ENCODE data around the gene TBX10.
"Not testable (repeated sequence)": the region's sequence is repeated elsewhere in the genome, so short reads cannot be mapped to it uniquely, and the experiment has no call there.

TBX10 gene

DNA sequence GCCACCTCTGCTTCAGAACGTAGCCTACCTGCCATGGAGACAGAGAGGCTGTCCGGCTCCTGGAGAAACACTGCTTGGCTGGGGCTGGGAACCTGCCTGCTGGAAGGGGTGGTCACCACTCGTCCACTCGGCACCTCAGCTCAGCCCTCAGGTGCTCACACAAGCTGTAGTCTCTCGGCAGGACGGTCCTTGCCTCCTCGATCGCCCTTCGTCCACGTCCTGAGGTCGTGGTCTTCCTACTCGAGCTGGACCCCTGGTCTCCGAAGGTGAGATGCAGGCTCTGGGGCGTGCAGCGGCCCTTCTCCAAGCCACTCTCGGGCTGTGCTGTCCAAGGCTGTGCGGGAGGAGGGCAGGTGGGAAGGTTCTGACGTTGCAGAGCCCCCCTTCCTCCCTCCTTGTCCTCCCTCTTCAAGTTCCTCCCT is at the start of gene TBX10:
TSS of gene TBX10 (minus strand) at position 326 of the 422 bp plus-strand sequence. CDS start at position 35, 291 bp downstream.
- no peak for DNase-seq

DNA sequence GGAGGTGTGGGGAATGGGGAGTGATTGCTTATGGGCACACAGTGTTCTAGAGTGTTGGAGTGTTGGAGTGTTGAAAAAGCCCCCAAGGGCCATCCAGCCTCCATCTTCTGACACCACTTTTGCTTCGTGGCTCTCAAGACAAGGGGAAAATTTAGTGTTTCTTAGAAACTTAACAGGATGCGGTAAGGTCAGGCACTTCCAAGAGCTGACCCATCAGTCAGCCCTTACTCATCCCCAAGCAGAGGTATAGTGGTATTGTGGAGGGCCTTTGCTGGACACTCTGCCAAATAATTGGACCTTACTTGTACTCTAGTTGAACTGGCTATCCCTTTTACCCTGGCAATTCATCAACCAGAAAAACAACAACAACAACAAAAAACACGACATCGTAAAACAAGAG is 49.6 kb upstream of the TBX10 start:
- no peak for DNase-seq

DNA sequence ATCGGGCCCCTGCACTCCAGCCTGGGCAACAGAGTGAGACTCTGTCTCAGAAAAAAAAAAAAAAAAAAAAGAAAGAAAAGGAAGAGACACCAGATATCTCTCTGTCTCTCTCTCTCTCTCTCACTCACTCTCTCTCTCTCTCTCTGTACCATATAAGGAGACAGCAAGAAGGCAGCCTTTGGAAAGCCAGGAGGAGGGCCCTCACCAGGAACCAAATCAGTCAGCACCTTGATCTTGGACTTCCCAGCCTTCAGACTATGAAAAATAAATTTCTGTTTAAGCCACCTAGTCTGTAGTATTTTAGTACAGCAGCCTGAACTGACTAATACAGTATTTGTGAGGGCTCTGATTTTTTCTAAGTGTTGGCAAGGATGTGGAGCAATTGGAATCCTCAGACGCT is 48.4 kb upstream of the TBX10 start:
- no peak for DNase-seq

DNA sequence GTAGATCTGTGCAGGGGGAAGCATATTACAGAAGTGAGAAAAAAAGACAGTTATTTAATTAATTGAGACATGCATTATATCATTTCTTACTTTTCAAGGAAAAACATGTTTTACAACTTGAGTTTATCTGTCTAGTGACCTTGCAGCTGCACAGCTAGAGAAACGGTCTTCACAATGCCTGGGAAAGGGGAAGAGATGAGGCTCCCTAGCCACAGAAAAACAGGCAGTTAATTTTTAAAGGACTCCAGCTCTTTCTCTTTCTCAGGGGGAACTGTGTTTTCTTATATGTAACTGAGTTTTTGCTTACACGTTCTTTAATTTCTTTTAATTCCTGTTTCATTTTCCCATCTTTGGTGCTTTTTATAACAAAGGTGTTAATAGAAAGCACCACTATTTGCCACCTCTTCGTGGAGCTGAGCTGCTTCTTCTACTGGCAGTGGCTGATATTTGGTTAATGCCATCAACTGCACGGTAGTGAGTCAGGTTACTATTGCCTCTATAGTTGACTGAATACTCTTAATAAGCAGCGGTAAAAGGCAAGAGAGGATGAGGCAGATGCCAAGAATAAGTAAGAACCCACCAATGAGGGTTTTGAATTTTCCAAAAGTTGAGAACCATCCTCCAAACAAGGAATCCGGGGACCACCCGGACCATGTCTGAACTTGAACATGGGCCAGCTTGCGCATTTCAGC is 46.2 kb upstream of the TBX10 start:
- DNase-seq, result not testable (repeated sequence)

DNA sequence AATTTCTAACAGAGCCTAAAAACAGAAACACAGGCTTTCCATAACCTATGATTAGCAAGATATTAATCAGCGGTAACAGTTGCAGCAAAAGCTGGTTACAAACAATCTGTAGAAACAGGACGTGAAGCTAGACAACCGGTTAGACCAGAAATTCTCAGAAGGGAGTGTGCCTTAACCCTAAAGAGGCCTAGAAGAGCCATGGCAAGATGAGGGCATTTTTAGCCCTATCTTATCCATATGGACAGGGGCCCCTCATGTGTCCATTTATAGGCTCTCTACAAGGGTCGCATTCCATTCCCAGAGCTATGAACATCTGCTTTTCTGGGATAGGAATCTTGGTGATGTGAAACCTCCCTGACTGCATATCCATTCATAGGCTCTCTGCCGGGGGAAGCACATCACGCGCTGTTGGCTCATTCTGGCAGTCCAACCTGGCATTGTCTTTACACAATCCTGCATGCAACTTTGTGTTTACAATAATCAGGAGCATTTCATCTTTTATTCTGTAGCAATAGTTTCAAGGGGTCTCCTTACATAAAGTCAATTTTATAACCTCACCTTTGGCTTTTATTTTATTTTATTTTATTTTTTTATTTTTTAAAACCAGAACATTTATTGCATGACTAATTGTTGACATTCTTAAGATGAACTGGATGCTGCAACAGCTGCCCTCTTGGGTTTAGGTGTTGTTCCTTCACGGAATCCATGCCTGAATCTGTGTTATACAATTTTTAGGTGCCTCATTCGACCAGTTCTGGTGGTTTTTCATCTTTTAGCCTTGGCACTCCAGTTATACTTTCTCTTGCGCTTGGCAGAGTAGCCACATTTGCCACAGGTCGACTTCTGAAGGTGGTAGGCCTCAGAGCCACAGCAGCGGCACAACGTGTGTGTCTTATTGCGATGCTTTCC is 42.8 kb upstream of the TBX10 start:
- not testable (repeated sequence) for DNase-seq

DNA sequence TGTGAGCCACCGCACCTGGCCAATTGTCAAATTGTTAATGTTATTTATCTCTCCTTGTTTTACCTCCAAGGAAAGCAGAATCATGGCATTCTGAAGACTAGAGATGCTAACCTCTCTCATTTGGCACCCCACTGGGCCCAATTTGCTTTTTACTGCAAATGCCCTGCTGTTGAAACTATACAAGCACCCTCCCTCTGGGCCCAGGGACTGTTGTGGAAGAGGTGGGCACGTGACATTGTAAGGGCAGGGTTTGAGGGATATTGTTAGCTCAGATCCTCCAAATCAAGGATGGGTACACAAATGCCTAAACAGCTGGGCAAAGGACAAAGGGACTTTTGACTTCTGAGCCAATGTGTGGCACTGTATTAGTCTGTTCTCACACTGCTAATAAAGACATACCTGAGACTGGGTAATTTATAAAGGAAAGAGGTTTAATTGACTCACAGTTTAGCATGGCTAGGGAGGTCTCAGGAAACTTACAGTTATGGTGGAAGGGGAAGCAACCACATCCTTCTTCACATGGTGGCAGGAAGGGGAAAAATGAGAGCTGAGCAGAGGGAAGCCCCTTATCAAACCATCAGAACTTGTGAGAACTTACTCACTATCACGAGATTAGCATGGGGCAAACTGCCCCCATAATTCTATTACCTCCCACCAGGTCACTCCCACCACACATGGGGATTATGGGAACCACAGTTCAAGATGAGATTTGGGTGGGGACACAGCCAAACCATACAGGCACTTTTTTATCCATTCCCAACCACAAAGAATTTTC is 41.3 kb upstream of the TBX10 start:
- no peak for DNase-seq

DNA sequence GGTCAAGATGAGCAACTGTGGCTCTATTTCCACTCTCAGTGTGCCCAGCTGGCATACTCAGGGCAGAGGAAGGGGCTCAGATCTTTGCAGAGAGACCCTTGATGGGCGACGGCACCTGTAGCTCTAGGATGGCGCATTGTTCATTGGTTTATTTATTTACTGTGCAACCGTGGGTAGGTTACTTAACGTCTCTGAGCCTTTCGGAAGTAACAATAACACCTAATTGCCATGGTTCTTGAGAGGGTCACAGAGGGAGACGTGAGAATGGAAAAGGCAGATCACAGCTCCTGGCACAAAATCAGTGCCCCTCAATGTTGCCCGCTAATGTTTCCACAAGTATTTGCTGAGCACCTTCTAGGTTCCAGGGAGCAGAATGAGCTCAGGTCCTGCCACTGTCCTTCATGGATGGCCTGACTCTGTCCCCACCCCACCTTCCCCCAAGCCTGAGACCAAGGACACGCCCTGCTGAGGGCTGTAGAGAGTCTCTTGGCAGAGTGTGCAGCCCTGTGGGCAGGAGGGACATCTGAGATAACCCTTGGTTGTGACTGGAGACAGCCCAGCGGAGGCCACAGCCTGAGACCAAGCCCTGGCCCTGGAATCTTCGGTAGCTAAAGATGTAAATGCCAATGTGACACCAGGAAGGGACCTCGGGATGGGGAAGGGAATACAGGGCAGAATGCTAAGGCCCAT is 35.6 kb upstream of the TBX10 start:
- no peak for DNase-seq

DNA sequence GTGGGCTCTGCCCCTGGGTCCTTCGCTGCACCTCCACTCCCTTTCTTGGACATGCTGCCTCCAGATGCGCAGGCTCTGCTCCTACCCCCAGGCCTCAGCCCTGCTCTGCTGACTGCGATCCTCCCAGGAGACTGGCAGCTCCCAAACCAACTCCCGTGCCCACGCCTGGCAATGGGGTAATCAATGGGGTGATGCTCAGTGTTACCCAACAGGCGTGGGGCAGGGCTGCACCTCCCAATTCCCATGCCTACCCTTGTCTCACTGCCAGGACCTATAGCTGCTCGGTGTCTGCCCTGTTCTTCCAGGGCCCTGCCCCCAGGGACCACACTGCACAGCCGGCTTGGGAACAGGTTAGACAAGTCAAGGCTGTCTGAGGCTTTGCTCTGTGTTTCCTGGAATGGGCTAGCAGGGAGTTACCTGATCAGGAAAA is 34.9 kb upstream of the TBX10 start, which contains the start of gene ALDH3B2:
TSS of gene ALDH3B2 (minus strand) at position 182 of the 430 bp plus-strand sequence. CDS start 7,688 bp downstream, outside the sequence.
- DNase-seq, result no peak

DNA sequence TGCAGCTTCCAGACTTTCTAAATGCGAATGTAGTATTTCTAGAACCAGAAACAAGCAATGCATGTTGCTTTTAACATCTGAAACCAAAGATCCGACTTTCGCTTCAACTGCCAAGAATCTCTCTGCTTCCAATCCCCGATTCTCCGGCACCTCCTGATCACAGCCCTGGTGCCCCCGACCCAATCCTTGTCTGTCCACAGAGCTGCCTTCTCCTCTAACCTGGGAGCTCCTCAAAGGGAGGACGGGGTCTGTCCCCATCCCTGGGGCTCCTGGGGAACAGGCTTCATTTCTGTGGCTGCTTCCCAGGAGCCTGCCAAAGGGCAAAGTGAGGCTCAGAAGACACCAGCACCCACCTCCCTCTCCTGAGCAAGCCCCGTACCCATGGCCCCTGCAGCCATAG is 34.3 kb upstream of the TBX10 start:
- DNase-seq, result no peak

DNA sequence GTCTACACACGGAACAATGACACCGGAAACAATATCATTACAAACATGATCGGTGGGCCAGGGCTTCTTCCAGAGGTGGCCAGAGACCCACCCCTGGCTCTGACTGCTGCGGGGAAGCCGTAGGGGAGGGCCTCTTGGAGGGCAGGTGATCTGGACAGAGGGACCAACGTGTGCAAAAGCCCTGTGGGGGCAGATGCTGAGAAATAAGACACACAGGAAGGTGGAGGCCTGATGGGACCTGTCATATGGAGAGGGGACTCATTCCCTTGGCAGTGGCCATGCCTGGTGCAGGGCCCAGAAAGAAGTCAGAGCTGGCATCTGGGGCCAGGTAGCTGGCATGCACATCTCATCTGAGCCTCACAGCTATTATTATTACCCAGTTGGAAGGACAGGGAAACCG is 33.8 kb upstream of the TBX10 start:
- no peak for DNase-seq

DNA sequence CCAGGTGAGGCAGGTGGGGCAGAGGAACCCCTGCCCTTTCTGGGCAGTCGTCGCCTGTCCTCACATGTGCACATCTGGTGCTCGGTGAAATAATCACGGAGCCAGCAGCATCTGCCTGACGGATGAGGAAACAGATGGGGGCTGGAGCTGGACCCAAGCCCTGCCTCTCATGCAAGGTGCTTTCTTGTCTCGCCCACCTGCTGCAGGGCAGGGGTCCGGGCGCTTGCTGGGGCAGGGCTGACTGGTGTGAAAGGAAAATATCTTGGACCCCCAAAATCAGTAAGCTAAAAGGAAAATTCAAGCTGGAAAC is 31.6 kb upstream of the TBX10 start:
- DNase-seq, result no peak

DNA sequence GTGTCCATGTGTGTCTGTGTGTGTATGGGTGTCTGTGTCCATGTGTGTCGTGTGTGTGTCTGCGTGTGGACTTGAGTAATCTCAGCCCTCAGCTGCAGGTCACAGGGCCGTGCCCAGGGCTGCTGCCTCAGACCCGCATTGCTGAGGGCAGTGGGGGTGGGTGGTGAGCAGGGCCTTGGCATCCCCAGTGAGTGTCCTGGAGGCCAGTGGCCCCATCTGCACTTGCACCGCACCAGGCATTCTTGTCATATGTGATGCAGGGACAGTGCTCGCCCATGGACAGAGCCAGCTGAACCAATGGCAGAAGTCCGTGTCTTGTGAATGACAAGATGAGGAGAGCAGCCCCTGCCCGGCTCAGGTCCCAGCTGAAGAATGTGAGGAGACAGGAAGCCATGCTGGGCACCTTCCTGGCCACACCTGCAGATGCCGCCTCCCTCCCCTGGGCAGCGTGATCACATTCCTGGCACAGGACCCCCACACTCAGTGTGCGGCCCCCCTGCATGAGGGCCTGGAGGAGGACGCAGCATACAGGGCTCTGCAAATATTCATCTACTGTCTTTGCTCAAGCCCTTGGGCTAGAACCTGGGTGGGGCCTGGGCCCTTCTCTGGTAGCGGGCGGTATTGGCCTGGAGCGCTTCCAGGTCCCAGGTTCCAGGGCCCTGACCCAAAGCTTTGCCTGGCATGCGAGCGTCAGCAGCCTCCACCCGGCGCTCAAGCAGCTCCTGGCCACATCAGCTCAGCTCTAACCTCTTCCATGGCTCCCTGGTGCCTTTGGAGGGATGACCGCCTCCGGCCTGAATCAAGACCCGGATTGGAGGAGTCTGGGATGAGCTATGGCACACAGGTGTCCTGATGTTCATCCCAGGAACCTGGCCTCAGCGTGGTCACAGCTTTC is 31.0 kb upstream of the TBX10 start:
- no peak for DNase-seq

DNA sequence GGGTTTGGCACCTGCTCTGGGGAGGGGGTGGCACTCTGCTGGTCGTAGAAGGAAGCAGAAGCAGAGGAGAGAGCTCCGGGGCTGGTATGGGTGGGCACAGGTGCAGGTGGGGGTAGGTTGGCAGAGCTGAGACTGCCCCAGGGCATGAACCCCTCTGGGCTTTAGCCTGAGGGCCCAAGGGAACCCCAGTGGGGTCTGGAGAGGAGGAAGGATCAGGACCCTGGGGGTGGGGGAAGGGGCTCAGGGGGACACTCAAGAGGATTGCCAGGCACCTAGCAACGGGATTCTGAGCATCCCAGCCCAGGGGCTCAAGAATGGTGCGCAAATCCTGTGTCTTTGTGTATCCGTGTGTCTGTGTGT is 28.6 kb upstream of the TBX10 start:
- no peak for DNase-seq

DNA sequence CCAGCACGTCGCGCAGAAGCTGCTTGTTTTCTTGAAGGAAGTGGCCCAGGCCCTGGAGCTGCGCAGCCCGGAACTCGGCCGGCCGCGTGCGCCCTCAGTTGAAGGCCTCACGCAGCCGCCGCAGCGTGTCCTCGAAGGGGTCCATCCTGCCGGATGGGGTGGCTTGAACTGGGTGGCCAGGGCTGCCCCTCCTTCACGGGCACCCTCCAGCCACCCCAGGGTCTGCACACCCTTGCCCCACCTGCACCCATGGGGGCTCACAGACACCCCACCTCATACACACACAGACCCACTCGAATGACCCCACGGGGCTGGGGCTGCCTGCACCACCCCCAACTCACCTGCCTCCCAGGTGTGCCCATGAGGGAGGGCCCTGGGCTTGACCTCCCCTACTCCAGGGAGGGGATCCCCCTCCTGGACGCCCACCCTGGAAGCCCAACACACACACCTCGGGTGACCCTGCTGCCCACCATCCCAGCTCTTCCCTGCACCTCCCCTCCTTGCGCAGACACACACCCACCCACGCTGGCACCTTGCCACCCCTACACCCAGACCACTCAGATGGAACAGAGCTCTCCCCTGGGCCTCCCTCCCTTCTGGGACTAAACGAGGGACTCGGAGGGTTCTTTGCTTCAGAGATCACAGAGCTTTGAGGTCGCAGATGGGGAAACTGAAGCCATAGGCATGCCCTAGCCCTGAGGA is 28.1 kb upstream of the TBX10 start:
- DNase-seq, result no peak

DNA sequence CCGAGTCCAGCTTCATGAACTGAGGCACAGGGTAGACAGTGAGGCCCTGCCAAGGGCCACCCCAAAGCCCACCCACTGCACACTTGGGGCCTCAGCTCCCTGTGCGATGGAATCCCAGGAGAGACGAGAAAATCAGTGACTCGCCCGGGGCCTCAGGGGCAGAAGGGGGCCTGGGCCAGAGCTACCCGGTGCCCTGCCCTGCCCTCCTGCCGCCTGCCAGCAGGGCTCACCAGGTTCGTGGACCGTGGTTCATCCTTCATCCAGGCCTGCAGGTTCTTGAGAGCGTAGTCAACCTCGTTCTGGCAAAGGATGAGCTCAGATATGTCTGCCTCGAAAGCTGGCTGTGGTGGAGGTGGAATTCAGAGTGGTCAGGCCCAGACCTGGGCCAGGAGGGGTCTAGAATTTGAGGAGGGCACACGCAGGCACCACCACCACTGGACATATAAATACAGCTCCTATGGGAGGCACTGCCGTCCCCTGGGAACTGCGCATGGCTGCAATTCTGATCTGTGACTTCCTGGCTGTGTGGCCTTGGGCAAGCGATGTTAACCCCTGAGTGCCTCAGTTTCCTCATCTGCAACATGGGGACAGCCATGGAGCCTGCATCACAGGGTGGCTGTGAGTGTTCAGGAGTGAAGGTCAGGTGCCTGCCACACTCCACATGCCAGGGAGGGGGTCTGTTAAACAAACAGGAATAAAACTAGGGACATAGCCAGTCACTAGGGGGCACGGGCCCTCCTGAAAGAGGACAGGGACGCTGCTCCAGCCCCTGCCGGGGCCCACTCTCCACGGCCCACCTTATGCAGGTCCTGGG is 27.3 kb upstream of the TBX10 start:
- no peak for DNase-seq

DNA sequence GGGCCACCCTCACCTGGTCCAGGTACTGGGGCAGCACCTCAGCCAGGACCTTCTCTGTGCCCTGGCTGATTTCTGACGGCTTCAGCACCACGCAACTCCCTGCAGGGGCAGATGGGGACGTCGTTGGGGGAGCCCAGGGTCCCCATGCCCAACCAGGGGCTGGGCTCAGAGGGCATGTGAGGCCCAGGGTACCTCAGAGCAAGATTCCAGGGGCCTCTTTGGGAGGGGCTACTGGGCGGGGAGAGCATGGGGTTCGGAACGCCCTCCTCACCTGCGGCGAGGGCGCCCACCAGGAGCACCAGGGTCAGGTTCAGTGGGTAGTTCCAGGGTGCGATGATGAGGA is 26.7 kb upstream of the TBX10 start:
- no peak for DNase-seq

DNA sequence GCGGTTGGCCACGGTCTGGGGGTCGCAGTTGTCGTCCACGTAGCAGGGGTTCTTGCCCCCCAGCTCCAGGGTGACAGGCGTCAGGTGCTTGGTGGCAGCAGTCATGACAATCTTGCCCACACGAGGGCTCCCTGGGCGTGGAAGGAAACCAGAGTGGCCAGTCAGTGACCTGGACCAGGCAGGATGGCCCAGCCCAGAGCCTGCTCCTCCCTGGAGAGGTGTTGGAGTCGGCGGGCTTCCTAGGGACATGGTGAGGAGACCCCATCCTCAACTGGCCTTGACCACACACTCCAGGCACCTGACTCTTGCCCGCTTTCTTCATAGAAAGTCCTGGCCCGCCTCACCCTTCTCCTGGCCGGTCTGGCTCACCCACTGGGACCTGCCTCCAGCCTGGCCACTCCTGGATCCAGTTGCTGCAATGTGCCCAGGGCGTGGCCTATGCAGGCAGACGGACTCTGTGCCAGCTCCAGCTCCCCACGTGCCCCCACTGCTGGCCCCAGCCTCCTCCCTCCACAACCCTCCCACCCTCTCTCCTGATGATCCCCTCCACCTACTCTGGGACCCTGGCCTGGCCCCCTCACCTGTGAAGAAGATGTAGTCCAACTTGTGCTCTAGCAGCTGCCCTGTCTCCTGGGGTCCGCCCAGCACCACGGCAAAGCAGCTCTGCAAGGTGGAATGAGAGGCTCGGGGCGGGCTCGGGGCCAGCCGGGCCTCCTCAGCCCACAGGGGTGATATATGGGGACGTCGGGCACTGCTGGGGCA is 26.2 kb upstream of the TBX10 start:
- DNase-seq, result no peak

DNA sequence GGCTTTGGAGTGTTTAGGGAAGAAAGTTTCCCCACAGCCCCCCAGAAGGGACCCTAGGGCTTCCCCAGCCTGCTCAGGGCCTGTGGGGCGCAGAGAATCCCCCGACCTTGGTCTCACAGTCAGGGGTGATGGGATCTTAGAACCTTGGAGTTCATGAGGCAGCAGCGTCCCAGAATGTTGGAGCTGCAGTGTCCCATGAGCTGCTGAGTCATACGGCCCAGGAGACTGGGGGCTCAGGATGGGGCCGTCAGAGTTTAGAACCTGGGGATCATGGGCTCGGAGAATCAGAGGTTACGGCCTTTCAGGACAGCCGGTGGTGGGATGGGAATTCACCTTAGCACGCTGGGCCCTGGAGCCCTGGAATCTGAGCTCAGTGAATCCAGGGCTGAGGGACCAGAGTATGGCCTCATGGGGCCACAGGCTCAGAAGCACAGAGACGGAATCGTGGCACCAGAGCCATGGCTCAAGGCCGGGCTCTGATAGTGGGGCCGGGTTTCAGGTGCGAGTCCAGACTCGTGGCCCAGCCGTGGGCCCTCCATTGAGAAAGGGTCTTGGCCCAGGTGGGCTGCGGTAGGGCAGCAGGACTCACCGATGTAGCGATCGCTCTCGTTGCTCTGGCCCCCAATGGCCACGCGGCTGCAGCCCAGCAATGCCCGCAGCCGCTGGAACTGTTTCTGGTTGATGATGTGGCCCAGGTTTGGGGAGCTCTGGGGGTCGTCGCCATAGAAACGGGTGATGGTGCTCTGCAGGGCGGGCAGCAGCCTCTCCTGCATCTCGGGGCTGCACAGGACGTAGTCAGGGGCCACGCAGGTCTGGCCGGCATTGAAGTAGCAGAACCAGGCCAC is 25.4 kb upstream of the TBX10 start:
- DNase-seq, result no peak

DNA sequence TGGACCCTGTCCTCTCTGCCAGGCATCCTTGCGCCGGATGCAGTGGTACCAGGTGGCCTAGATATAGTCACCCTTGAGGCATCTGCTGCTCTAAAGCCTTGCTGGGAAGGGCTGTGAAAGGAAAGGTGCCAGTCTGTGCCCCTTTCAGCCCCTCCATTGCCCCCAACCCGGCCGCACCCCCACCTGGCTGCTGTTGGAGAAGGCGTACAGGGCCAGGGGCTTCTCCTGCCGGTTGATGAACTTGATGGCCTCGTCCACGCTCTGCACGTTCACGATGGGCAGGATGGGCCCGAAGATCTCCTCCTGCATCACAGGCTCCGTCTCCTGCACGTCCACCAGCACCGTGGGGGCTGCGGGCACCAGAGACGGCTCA is 24.6 kb upstream of the TBX10 start:
- no peak for DNase-seq

Measured in NCI-H187 treated with DMSO at 0.1 percent for 48 hours (cell line).